ENCODE results near the gene CRYGB. TPM values are rescaled to one million over a fixed set of nuclear protein-coding genes. Genes with fewer than 3 reads are reported as not detected.

CRYGB gene
- total and polyA plus RNA-seq, 2 of the 13 experiments (the other 11 are each of a cell fraction or from before 2014, with no cell fraction given) = not detected

DNA sequence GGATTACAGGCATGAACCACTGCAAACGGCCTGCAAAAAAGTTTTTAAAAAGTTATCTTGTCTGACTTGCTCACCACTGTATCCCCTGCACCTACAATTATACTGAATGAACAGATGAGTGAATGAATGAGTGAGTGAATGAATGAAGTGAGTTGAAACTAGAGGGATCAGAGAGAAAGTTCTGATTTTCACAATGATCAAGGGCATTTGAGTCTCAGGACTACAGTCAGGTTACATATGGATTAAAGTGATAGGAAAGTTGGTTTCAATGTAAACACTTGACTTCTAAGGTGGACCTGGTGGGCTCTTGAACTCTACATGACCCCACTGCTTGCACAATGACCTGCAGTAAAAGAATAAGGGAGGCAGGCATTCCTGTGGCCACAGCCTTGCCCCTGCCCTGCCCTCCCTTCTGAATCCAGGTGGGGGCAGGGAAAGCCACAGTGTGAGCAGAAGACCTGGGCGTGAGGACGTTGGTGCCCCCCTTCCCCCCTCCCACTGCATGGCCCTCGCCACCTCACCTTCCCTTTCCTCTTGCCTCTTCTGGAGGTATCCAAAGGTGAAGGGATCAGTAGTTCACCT, 33.2 kb upstream of the CRYGB start (continued):
- TF ChIP-seq, protein P1, sequence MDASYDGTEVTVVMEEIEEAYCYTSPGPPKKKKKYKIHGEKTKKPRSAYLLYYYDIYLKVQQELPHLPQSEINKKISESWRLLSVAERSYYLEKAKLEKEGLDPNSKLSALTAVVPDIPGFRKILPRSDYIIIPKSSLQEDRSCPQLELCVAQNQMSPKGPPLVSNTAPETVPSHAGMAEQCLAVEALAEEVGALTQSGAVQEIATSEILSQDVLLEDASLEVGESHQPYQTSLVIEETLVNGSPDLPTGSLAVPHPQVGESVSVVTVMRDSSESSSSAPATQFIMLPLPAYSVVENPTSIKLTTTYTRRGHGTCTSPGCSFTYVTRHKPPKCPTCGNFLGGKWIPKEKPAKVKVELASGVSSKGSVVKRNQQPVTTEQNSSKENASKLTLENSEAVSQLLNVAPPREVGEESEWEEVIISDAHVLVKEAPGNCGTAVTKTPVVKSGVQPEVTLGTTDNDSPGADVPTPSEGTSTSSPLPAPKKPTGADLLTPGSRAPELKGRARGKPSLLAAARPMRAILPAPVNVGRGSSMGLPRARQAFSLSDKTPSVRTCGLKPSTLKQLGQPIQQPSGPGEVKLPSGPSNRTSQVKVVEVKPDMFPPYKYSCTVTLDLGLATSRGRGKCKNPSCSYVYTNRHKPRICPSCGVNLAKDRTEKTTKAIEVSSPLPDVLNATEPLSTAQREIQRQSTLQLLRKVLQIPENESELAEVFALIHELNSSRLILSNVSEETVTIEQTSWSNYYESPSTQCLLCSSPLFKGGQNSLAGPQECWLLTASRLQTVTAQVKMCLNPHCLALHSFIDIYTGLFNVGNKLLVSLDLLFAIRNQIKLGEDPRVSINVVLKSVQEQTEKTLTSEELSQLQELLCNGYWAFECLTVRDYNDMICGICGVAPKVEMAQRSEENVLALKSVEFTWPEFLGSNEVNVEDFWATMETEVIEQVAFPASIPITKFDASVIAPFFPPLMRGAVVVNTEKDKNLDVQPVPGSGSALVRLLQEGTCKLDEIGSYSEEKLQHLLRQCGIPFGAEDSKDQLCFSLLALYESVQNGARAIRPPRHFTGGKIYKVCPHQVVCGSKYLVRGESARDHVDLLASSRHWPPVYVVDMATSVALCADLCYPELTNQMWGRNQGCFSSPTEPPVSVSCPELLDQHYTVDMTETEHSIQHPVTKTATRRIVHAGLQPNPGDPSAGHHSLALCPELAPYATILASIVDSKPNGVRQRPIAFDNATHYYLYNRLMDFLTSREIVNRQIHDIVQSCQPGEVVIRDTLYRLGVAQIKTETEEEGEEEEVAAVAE (CRISPR knock-in tag; IDR thresholded peaks at IDR 0.05; ENCODE audit: borderline replicate concordance) = no peak
- TF ChIP-seq GPN1 (CRISPR knock-in tag; IDR thresholded peaks at IDR 0.05; ENCODE audit: borderline replicate concordance) (no peak), RBM39 (IDR thresholded peaks at IDR 0.05; ENCODE audit: low read depth, low read length, poor library complexity, severe bottlenecking) (no peak), NR2F1 (CRISPR knock-in tag; IDR thresholded peaks at IDR 0.05) (peak; percentile 78 to 80), ZNF672 (CRISPR knock-in tag; IDR thresholded peaks at IDR 0.05) (no peak), ZNF605 (CRISPR knock-in tag; IDR thresholded peaks at IDR 0.05) (no peak), HMG20A (CRISPR knock-in tag; IDR thresholded peaks at IDR 0.05; ENCODE audit: borderline replicate concordance) (peak; percentile 93; the same call in 1 of the 2 replicates), HDAC2 (CRISPR knock-in tag; IDR thresholded peaks at IDR 0.05) (peak; percentile 25; the same call in 1 of the 2 replicates), HNF4A (CRISPR knock-in tag; IDR thresholded peaks at IDR 0.05) (peak; percentile 70), SOX5 (CRISPR knock-in tag; IDR thresholded peaks at IDR 0.05; ENCODE audit: borderline replicate concordance) (peak; percentile 67; the same call in 1 of the 2 replicates)
- TF ChIP-seq, protein P2, sequence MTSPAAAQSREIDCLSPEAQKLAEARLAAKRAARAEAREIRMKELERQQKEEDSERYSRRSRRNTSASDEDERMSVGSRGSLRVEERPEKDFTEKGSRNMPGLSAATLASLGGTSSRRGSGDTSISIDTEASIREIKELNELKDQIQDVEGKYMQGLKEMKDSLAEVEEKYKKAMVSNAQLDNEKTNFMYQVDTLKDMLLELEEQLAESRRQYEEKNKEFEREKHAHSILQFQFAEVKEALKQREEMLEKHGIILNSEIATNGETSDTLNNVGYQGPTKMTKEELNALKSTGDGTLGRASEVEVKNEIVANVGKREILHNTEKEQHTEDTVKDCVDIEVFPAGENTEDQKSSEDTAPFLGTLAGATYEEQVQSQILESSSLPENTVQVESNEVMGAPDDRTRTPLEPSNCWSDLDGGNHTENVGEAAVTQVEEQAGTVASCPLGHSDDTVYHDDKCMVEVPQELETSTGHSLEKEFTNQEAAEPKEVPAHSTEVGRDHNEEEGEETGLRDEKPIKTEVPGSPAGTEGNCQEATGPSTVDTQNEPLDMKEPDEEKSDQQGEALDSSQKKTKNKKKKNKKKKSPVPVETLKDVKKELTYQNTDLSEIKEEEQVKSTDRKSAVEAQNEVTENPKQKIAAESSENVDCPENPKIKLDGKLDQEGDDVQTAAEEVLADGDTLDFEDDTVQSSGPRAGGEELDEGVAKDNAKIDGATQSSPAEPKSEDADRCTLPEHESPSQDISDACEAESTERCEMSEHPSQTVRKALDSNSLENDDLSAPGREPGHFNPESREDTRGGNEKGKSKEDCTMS (CRISPR knock-in tag; conservative IDR thresholded peaks at IDR 0.05) = no peak
- TF ChIP-seq, protein P3, sequence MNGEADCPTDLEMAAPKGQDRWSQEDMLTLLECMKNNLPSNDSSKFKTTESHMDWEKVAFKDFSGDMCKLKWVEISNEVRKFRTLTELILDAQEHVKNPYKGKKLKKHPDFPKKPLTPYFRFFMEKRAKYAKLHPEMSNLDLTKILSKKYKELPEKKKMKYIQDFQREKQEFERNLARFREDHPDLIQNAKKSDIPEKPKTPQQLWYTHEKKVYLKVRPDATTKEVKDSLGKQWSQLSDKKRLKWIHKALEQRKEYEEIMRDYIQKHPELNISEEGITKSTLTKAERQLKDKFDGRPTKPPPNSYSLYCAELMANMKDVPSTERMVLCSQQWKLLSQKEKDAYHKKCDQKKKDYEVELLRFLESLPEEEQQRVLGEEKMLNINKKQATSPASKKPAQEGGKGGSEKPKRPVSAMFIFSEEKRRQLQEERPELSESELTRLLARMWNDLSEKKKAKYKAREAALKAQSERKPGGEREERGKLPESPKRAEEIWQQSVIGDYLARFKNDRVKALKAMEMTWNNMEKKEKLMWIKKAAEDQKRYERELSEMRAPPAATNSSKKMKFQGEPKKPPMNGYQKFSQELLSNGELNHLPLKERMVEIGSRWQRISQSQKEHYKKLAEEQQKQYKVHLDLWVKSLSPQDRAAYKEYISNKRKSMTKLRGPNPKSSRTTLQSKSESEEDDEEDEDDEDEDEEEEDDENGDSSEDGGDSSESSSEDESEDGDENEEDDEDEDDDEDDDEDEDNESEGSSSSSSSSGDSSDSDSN (CRISPR knock-in tag; IDR thresholded peaks at IDR 0.05) = no peak
- TF ChIP-seq, protein P4, sequence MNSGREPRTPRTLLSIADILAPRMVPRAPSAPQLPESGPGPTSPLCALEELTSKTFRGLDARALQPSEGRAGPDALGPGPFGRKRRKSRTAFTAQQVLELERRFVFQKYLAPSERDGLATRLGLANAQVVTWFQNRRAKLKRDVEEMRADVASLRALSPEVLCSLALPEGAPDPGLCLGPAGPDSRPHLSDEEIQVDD (CRISPR knock-in tag; IDR thresholded peaks at IDR 0.05; ENCODE audit: borderline replicate concordance) = no peak

Measured in HepG2 (cell line).